HEK293 (cell line): ENCODE results near the gene NFKBIB.
"Not testable (repeated sequence)": the region's sequence is repeated elsewhere in the genome, so short reads cannot be mapped to it uniquely, and the experiment has no call there.

Source experiments
- CTCF ChIA-PET: fragments of 350-600 bp; formaldehyde crosslinking; extraction: SDS; loops from one replicate; lab custom pipeline; 2021; ENCODE audit warnings: antibody characterized with exemption; lab: Yijun Ruan, JAX
- POLR2A ChIA-PET: fragments of 300-600 bp; formaldehyde crosslinking; extraction: SDS; loops from one replicate; lab custom pipeline; 2020; ENCODE audit warnings: antibody characterized with exemption, inconsistent platforms; lab: Yijun Ruan, JAX
- H3K27ac ChIP-seq: fragments of 200-500 bp; sonication (Bioruptor generic); 2 replicates; pipeline ENCODE4 v1.5.1; 2014; ENCODE audit warnings: low read depth, low read length, control low read depth, inconsistent platforms; ENCODE audit errors: extremely low read depth
- H3K36me3 ChIP-seq, 2 experiments: fragments of 200-500 bp in 1 of 2; sonication (Bioruptor generic) in 1 of 2; 1 replicate in 1 of 2; 2 replicates in 1 of 2; pipeline ENCODE4 v1.5.1; 2014 to 2017; ENCODE audit warnings: inconsistent platforms in 2 of 2, low read length in 2 of 2; ENCODE audit not compliant: control insufficient read depth in 2 of 2, insufficient read depth in 1 of 2
- H3K4me1 ChIP-seq: fragments of 200-500 bp; sonication (Bioruptor generic); 2 replicates; pipeline ENCODE4 v1.5.1; 2014; ENCODE audit warnings: mild to moderate bottlenecking, low read length, inconsistent platforms; ENCODE audit not compliant: control insufficient read depth, insufficient read depth
- H3K4me3 ChIP-seq: 2 replicates; pipeline ENCODE4 v1.5.1; 2011; ENCODE audit warnings: low read depth, mild to moderate bottlenecking, control low read depth, low read length, moderate library complexity
- H3K9me3 ChIP-seq: fragments of 200-500 bp; sonication (Bioruptor generic); 2 replicates; pipeline ENCODE4 v1.5.1; 2014; ENCODE audit warnings: low read depth, low read length, inconsistent platforms; ENCODE audit not compliant: control insufficient read depth, insufficient read depth
- PRDM2 ChIP-seq: fragments of 450-650 bp; formaldehyde crosslinking; IDR thresholded peaks from 2 replicates; pipeline ENCODE4 v1.5.1; 2016; ENCODE audit warnings: missing biosample characterization, missing genetic modification characterization, borderline replicate concordance
- ZBTB44 ChIP-seq: fragments of 450-650 bp; IDR thresholded peaks from 2 replicates; pipeline ENCODE4 v1.5.1; 2018; ENCODE audit warnings: missing biosample characterization, mild to moderate bottlenecking, missing genetic modification characterization
- ZBTB49 ChIP-seq: fragments of 450-650 bp; formaldehyde crosslinking; IDR thresholded peaks from 2 replicates; pipeline ENCODE4 v1.5.1; 2016; ENCODE audit warnings: missing biosample characterization, missing genetic modification characterization, low read depth
- ZFP37 ChIP-seq: fragments of 450-650 bp; formaldehyde crosslinking; IDR thresholded peaks from 2 replicates; pipeline ENCODE4 v1.5.1; 2016; ENCODE audit warnings: missing biosample characterization, missing genetic modification characterization
- ZNF2 ChIP-seq: fragments of 450-650 bp; formaldehyde crosslinking; IDR thresholded peaks from 2 replicates; pipeline ENCODE4 v1.5.1; 2016; ENCODE audit warnings: missing biosample characterization, missing genetic modification characterization
- ZNF214 ChIP-seq: fragments of 450-650 bp; formaldehyde crosslinking; IDR thresholded peaks from 2 replicates; pipeline ENCODE4 v1.5.1; 2017; ENCODE audit warnings: missing biosample characterization, mild to moderate bottlenecking, missing genetic modification characterization, borderline replicate concordance
- ZNF529 ChIP-seq: fragments of 450-650 bp; formaldehyde crosslinking; IDR thresholded peaks from 2 replicates; pipeline ENCODE4 v1.5.1; 2017; ENCODE audit warnings: missing genetic modification characterization, missing biosample characterization; ENCODE audit not compliant: insufficient replicate concordance
- ZNF629 ChIP-seq: fragments of 450-650 bp; formaldehyde crosslinking; IDR thresholded peaks from 2 replicates; pipeline ENCODE4 v1.5.1; 2017; ENCODE audit warnings: missing biosample characterization, missing genetic modification characterization
- ZNF658 ChIP-seq: fragments of 450-650 bp; formaldehyde crosslinking; IDR thresholded peaks from 2 replicates; pipeline ENCODE4; 2016; ENCODE audit warnings: missing biosample characterization, missing genetic modification characterization
- ZNF677 ChIP-seq: fragments of 450-650 bp; IDR thresholded peaks from 2 replicates; pipeline ENCODE4 v1.5.0; 2018; ENCODE audit warnings: missing biosample characterization, mild to moderate bottlenecking, missing genetic modification characterization, moderate library complexity
- ZSCAN23 ChIP-seq: fragments of 450-650 bp; formaldehyde crosslinking; IDR thresholded peaks from 2 replicates; pipeline ENCODE4 v1.5.1; 2016; ENCODE audit warnings: missing biosample characterization, missing genetic modification characterization
- ZSCAN30 ChIP-seq: fragments of 450-650 bp; IDR thresholded peaks from 2 replicates; pipeline ENCODE4 v1.5.1; 2018; ENCODE audit warnings: missing biosample characterization, mild to moderate bottlenecking, missing genetic modification characterization, moderate library complexity

The NFKBIB gene

GRCh38 chr19:38853214-38853613 lies 46.6 kb upstream of the NFKBIB start (continued):
- no peak for TF ChIP-seq PRDM2 (tag by site-specific recombination)
- TF ChIP-seq ZSCAN30 = no peak
- TF ChIP-seq ZNF677 = no peak
- no peak for TF ChIP-seq ZNF658 (tag by site-specific recombination)
- TF ChIP-seq ZNF214 = no peak
- TF ChIP-seq ZBTB49 = no peak
- TF ChIP-seq ZNF529 (tag by site-specific recombination) = no peak

- CTCF ChIA-PET = interaction anchor here (4.1 kb wide), 1 partner anchor 32 kb away, joined by 33 read pairs; no protein-coding TSS in a partner anchor
- H3K4me1 ChIP-seq = peaks cover 12% of the 10 kb centered on the region
These were observed 44.8 kb upstream of the NFKBIB start for GRCh38 chr19:38854961-38855360.

GRCh38 chr19:38855751-38856150 lies 44.0 kb upstream of the NFKBIB start:
- POLR2A ChIA-PET, H3K36me3 ChIP-seq, H3K4me3 ChIP-seq, H3K9me3 ChIP-seq, H3K27ac ChIP-seq, CTCF ChIA-PET: not testable (repeated sequence)
- H3K4me1 ChIP-seq = peaks cover 12% of the 10 kb centered on the region

More at GRCh38 chr19:38854961-38855360, 44.8 kb upstream of the NFKBIB start:
- H3K9me3 ChIP-seq, POLR2A ChIA-PET, H3K27ac ChIP-seq, H3K36me3 ChIP-seq, H3K4me3 ChIP-seq: not testable (repeated sequence)

GRCh38 chr19:38856813-38857212 lies 43.0 kb upstream of the NFKBIB start:
- no peaks in the 10 kb centered on the region; a peak in 1 of 3 replicates for H3K36me3 ChIP-seq
- peaks cover 6% of the 10 kb centered on the region; the same call in 1 of the 2 replicates for H3K4me1 ChIP-seq
- H3K27ac ChIP-seq = no peak overlapping the region
- no peaks in the 10 kb centered on the region for H3K9me3 ChIP-seq
- no peak for TF ChIP-seq ZBTB44 (tag by site-specific recombination)
- peak; percentile 93 for TF ChIP-seq ZFP37 (tag by site-specific recombination)
- no peak for TF ChIP-seq ZSCAN23
- TF ChIP-seq ZNF2 (tag by site-specific recombination) = no peak
- TF ChIP-seq ZNF629 (tag by site-specific recombination) = no peak
- ChIA-PET CTCF (interaction anchor here (1.1 to 2.0 kb wide), 2 partner anchors 30 to 74 kb away, joined by 4 to 12 read pairs; partner anchors contain the start of genes MRPS12 and SARS2), POLR2A (no interaction called here)
- H3K4me3 ChIP-seq = no peak overlapping the region
